ENCODE results near the gene MYBBP1A.

MYBBP1A gene

DNA sequence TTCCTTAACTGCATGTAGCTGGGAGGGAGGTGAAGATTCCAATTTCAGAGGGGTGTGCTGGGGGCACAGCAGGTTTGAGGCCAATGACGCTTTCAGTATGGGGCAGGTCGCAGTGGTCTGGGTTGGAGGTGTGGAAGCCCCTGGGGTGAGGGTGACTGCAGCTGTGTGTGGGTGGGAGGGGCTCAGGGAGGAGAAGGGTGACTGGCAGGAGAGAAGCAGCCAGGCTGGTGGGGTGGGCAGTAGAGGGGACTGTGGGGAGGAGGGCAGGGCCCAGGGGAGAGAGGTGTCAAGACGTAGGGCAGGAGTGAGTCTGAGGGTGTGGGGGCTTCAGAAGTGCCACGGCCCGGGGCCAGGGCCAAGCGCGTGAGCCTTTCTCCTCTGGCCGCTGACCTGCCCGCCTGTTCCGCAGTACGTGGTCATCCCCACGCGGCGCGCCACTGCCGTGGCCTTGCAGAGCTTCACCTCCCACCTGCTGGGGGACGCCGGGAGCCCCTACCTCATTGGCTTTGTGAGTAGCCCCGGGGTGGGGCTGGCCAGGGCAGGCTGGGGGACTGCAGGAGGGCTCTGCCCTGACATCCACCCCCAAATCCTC, 19.4 kb downstream of the MYBBP1A start:
- DNase-seq = no peak

DNA sequence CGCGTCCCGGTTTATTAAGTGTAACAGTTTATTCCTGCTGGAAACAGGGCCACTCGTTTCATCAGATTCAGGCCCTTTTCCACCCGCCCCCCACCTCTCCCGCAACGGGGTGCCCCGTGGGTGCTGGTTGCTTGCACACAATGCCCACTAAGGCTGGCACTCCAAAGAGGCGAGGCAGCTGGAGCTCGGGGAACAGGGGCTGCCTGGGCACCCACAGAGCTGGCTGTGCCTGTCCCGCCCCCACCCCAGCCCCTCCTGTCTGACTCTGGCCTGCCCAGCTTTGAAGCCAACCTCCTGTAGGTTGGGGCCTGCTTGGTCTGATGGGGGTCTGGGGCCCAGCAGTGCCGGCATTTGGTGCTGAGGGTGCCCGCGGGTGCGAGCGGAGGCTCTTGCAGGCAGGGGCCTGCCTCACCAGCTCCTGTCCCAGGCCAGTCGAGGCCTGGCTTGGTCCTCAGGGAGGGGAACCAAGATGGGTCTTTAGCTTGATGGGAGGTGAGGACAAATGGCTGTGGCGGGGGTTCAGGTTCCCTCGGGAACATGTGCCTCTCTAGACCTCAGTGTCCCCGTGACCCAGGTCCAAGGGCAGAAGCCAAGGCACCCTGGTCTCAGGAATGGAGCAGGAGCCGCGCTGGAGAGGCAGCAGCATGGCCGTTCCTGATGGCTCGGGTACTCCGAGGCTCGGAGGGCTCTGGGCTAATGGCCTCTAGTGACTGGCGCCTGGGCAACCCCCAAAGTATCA, 20.1 kb downstream of the MYBBP1A start:
- DNase-seq = no peak

DNA sequence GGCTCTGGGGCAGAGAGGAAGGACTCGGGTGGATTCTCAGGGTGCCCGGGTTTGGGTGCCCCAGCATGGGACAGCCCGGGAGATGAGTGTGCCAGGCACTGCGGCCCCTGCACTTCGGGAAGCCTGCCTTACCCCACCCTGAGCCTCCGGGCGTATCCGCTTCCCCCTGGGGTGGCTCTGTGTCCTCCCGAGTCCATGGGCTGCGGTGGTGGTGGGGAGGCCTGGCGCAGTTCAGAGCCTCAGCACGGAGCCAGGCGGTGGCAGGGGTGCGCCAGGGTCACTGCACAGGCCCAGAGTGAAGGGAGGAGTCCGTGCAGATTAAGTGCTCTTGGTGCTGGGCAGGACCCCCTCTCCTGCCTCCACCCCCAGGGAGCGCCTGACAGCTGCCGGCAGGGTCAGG, 20.7 kb downstream of the MYBBP1A start:
- DNase-seq = no peak

- no peak for DNase-seq
These were observed 21.4 kb downstream of the MYBBP1A start for GRCh38 chr17:4533523-4534504.

GRCh38 chr17:4532860-4533522, 22.2 kb downstream of the MYBBP1A start:
- DNase-seq = no peak

- DNase-seq = no peak
These were observed 23.0 kb downstream of the MYBBP1A start for GRCh38 chr17:4531988-4532736.

DNA sequence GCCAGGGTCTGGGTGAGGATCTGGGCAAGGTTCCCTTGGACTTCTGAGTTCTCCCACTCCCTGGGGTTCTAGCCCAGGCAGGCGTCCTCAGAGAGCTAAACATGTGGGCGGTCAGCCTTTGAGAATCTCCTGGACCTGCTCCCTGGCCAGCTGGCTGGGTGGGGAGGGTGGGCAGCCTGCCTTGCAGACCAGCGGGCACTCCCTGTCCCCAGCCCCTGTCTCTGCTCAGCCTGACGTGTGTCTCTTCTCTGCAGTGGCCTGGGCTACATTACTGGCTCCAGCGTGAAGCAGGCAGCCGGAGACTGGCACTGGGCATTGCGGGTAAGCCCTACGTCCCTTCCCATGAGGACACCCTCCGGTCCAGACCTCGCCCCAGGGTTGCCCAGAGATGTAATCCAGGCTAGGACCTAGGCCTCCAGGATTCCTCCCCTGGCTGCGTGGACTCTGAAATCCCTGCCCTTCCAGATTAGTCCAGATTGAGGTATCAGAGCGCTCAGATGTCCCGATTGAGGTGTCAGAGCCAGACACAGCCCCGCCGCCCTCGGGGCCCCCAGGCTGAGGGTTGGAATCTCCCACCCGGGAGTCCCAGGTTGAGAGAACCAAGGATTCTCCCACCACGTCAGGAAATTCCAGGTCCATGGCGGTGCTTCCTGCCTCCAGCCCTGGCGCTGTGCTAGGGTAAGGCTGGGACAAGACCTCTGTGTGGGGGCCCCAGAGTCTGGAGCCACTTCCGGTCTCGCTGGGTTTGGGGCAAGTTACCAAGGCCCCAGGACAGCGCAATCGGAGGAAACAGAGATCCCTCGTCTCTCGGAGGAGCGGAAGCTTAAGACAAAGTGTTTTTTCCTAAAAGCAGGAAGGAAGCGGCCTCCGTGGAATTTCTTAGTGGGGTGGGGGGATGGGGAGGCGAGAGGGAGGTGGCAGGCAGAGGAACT, 24.1 kb downstream of the MYBBP1A start:
- no peak for DNase-seq

DNA sequence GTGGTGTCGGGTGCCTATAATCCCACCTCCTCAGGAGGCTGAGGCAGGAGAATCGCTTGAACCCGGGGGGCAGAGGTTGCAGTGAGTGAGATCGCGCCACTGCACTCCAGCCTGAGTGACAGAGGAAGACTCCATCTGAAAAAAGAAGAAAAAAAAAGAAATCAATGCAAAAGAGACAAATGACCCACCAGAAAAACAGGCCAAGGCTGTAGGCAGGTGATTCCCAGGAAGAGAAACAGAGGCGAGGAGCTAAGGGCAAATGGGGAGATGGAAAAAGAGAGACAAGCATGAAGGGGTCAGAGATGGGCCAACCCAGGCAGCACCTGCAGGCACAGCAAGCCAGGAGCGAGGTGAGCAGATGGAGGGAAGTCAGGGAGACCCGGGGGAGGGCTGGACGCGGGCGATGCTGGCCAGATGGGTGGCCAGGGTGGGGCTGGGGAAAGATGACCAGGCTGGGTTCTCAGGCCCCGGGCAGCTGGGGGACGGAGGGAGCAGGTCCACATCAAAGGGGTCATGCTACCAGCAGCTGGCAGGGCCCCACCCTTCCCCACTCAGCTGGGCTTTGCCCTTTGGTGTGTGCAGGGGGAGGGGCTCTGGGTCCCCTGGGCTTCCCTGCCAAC, 25.5 kb downstream of the MYBBP1A start:
- DNase-seq = no peak

DNA sequence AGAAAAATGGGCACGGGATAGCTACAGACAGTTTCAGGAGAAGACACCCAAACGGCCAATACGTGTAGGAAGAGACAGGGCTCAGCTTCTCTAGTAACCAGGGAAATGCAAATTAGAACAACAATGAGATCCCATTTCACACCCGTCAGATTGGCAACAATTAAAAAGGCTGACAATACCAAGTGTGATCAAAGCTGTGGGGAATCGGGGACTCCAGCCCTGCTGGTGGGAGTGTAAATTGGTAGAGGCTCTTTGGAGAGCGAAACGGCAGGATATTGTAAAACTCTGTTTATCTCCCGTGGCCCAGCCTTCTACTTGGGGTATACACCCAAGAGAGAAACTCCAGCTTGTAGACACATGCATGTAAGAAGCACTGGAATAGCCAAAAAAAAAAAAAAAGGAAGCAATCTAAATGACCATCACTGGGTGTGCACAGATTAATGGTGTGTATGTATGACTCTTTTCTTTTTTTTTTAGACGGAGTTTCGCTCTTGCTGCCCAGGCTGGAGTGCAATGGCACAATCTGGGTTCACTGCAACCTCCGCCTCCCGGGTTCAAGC, 27.5 kb downstream of the MYBBP1A start:
- DNase-seq = no peak

DNA sequence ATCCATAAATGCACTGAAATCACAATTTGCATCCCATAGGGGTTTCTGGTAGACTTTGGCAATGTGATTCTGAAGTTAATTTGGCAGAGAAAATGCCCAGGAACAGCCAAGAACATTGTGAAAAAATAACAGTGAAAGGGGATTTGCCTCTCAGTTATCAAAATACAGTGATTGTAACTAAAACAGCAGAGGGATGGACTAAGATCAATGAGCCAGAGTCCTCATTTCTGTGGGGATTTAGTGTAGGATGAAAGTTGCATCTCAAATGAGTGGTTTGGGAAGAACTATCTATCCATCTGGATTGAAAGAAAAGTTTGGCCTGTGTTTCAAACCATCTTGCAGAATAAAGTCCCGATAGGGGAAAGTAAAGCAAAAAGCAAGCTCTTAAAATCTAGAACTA, 28.1 kb downstream of the MYBBP1A start:
- DNase-seq = no peak

DNA sequence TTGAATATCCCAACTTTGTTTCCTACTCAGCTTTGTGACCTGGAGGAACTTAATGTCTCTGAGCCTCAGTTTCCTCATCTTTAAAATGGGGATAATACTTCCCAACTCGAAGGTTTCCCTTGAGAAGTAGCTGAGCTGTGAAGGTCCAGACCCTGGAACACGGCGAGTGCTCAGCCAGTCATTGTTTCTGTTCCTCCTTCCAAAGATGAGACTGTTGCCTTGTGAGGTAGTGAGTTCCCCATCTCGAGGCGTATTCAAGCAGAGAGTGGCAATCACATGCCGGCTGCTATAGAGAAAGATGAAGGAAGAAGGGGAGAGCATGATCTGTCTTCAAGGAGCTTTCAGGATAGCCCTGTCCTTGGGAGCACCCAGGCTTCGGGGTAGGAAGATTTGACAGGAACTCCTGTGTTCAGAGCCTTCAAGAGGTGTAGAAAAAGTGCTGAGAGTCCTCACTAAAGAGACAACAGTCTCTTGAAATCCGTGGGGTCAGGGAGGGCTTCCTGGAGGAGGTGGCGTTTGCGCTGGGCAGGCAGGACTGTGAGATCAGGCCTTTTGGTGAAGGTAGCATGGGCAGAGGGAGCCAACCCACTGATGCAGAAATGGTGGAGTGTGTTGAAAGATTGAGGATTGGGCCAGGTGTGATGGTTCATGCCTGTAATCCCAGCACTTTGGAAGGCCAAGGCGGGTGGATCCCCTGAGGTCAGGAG, 29.3 kb downstream of the MYBBP1A start:
- no peak for DNase-seq

- DNase-seq = no peak
These were observed 31.2 kb downstream of the MYBBP1A start for GRCh38 chr17:4523946-4524345.

GRCh38 chr17:4522661-4523060, 32.5 kb downstream of the MYBBP1A start:
- DNase-seq = no peak

GRCh38 chr17:4520894-4521600, 34.1 kb downstream of the MYBBP1A start:
- no peak for DNase-seq

DNA sequence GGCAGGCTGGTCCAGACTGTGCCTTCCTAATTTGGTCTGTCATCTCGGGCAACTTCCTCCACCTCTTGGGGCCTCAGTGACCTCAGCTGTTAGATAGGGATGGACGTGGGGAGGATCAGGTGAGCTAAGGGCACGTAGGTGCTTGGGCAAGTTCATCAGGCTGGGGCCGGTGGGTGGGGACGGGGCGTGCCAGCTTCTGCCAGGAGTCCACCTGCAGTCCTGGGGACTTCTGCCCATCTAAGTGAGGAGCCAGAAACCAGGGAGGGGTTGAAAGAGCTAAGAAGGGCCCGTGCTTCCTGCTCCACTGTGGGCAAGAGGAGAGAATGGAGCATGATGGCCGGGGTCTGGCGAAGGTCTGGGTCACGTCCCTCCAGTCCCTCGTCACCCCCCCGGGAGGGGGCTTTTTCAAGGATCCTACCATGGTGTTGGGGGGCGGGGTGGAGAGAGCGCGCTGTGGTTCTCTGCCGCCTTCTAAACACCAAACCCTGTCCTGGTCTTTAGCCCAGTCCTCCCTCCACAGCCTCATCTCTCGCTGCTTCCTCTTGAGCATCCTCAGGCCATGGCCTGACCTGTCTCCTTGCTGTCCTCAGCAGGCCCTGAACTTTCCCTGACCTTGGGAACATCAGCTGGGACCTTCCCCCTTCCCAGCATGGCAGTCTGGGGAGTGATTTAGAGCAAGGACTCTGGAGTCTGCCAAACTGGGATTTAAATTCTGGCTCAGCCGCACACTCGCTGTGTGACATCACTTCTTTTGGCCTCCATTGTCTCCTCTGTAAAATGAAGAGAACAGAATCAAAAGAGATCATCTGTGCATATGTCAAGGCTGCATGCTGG, 34.9 kb downstream of the MYBBP1A start:
- DNase-seq = no peak

DNA sequence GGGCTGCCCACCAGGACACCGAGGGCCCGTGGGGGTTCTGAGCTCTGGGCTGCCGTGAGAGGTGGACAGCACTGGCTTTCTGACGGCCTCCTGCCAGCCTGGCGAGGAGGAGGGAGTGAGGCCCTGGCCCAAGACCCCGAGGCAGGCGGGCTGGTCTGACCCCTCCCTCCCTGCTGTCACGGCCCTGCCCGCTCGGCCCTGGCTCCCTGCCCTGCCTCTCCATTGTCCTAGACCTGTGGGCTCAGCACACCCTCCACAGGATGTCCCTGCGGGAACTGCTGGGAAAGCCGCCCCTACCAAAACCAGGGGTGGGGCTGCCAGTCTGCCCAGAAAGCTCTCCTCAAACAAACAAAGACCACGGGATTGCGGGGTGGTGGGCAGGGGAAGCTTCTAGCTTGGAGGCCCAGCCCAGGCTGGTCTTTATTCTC, 35.8 kb downstream of the MYBBP1A start:
- DNase-seq = no peak

DNA sequence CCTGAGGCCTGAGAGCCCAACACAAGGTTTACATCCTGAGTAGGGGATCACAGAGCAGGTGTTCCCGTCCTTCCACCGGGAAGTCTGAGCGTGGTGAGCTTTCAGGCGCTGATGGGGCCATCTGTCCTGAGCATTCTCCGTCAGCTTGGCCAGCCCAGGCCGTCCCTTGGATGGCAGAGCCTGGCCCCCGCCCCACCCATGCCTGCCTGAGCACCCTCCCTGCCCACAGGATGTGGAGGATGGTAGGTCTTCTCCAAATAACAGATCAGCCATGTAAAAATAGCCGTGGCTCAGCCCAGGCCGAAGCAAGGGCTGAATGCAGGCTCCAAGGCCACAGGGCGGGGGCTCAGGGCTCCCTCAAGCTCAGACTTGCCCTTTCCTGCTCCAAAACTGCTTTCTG, 36.3 kb downstream of the MYBBP1A start:
- no peak for DNase-seq

- no peak for DNase-seq
These were observed 38.4 kb downstream of the MYBBP1A start for GRCh38 chr17:4516735-4517134.
